Mononuclear cell (primary cell): ENCODE results near the gene RNF38. TPM values are rescaled to one million over a fixed set of nuclear protein-coding genes. Genes with fewer than 3 reads are reported as not detected.
"Not testable (repeated sequence)": the region's sequence is repeated elsewhere in the genome, so short reads cannot be mapped to it uniquely, and the experiment has no call there.

Experiments
- H3K27me3 ChIP-seq: 2 replicates; pipeline ENCODE4 v1.6.0; 2011; ENCODE audit warnings: low read length, control low read depth; ENCODE audit not compliant: insufficient read depth
- H3K4me1 ChIP-seq: 2 replicates; pipeline ENCODE4 v1.5.1; 2011; ENCODE audit warnings: mild to moderate bottlenecking, low read length, control low read depth; ENCODE audit not compliant: insufficient read depth
- H3K4me3 ChIP-seq: 2 replicates; pipeline ENCODE4 v1.5.1; 2011; ENCODE audit warnings: mild to moderate bottlenecking, low read length, moderate library complexity
- H3K9me3 ChIP-seq: 2 replicates; pipeline ENCODE4 v1.5.1; 2011; ENCODE audit warnings: low read depth, mild to moderate bottlenecking, control low read depth, low read length
- total RNA-seq: library from RNA; depleted of rRNA; stranded (reverse); fragments of >200 nt; gene quantifications from one replicate; pipeline ENCODE4 v1.2.3, GENCODE V29; 2012

RNF38 gene
- total RNA-seq, 1 donor, result 71.8 TPM

GRCh38 chr9:36424289-36425055 lies 24.4 kb upstream of the RNF38 start:
- H3K27me3 ChIP-seq, result no peaks in the 10 kb centered on the region
- peaks cover 4% of the 10 kb centered on the region for H3K4me1 ChIP-seq
- no peaks in the 10 kb centered on the region for H3K9me3 ChIP-seq
- H3K4me3 ChIP-seq, result no peak overlapping the region

GRCh38 chr9:36423206-36423605 lies 23.1 kb upstream of the RNF38 start:
- H3K4me3 ChIP-seq, result no peak overlapping the region
- no peaks in the 10 kb centered on the region for H3K9me3 ChIP-seq
- H3K27me3 ChIP-seq, result no peaks in the 10 kb centered on the region
- H3K4me1 ChIP-seq, result peaks cover 4% of the 10 kb centered on the region

- Histone ChIP-seq H3K9me3 (no peaks in the 10 kb centered on the region), H3K4me1 (no peaks in the 10 kb centered on the region), H3K4me3 (no peak overlapping the region), H3K27me3 (no peaks in the 10 kb centered on the region)
These were observed 16.8 kb upstream of the RNF38 start for GRCh38 chr9:36416890-36417289.

- H3K27me3 ChIP-seq, result no peaks in the 10 kb centered on the region
- no peaks in the 10 kb centered on the region for H3K9me3 ChIP-seq
- no peaks in the 10 kb centered on the region for H3K4me1 ChIP-seq
- H3K4me3 ChIP-seq, result no peak overlapping the region
These were observed 15.9 kb upstream of the RNF38 start for GRCh38 chr9:36415822-36416525.

GRCh38 chr9:36411410-36411809 lies 11.3 kb upstream of the RNF38 start:
- H3K27me3 ChIP-seq, H3K4me1 ChIP-seq, H3K4me3 ChIP-seq, H3K9me3 ChIP-seq: not testable (repeated sequence)

GRCh38 chr9:36409076-36409475 lies 9.0 kb upstream of the RNF38 start:
- not testable (repeated sequence) for H3K27me3 ChIP-seq, H3K4me3 ChIP-seq, H3K9me3 ChIP-seq, H3K4me1 ChIP-seq

DNA sequence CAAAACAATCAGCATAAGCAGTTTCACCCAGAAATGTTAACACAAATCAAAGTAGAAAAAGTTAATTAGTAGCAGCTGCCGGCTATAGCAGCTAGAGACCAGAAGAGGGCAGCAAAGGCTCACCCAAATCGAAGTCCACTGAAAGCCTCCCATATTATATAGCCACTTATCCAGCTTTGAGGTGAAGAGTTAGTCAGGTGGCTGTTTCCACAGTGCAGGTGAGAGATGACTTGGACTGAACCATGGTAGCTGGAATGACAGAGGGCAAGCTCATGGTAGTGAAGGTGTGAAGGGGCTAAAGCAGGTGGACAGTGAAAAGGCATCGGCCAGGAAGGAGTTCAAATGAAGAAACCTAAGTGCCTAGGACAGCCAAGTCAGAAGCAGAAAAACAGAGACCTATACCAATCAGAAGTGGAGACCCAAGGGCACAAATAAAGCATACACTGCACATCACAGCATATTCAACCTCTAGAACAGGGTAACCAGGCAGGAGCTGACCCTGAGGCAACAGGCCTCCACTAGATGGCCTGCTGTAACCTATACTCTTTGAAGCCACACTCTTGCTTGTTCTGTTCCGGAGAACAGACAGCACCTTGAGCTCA lies 7.2 kb upstream of the RNF38 start:
- Histone ChIP-seq H3K4me1 (peaks cover 4% of the 10 kb centered on the region), H3K27me3 (no peaks in the 10 kb centered on the region), H3K9me3 (no peaks in the 10 kb centered on the region), H3K4me3 (no peak overlapping the region)

DNA sequence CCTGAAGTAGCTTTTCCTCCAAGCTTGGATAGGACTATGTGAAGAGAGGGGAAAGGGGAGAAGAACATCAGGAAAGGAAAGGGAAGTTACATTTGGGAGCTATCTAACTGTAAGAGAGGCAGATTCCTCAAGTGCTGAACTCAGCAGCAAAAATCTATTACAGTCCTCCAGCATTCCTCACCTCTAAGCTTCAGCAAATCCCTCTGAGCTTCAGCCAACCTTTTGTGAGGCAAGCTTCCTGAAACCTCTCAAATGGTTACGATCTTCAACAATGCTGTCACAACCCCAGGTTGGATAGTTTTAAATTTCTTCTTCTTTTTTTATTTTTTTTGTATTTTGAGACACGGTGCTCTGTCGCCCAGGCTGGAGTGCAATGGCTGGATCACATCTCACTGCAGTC lies 2.5 kb upstream of the RNF38 start:
- Histone ChIP-seq H3K4me1 (peaks cover 20% of the 10 kb centered on the region), H3K9me3 (no peaks in the 10 kb centered on the region), H3K27me3 (no peaks in the 10 kb centered on the region), H3K4me3 (no peak overlapping the region)

- Histone ChIP-seq H3K27me3 (no peaks in the 10 kb centered on the region), H3K4me3 (no peak overlapping the region)
These were observed 1.9 kb upstream of the RNF38 start for GRCh38 chr9:36401897-36402480.

DNA sequence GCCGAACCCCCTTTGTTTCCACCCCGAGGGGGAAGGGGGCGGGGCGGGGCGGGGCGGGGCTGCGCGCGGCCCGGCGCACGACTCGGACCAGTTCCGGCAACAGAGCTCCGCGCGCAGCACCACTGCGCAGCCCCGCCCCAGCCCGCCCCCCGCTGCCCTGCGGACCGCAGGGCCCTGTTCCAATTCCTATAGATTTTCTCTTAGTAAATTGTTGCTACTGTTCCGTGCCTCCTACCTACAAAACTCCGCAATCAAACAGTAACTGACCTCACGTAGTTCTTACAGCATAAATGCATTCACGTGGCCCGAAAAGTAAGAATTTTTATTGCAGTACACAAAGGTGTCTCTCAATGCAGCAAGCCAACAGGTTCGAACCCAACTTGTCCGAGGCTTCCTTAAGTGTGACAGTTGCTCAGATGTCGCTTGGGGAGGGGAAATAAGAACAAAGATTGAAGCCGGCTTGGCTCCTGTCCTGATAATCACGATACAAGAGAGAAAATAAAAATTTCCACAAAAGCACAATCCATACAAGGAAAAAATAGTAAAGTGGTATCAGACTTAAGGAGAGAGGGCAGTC lies 1.2 kb upstream of the RNF38 start:
- peaks cover 27% of the 10 kb centered on the region for H3K4me1 ChIP-seq
- peak overlapping the region; percentile 82 for H3K4me3 ChIP-seq
- H3K9me3 ChIP-seq, result no peaks in the 10 kb centered on the region
- no peaks in the 10 kb centered on the region for H3K27me3 ChIP-seq

More at GRCh38 chr9:36401897-36402480, 1.9 kb upstream of the RNF38 start:
- Histone ChIP-seq H3K9me3 (no peaks in the 10 kb centered on the region), H3K4me1 (peaks cover 22% of the 10 kb centered on the region)

DNA sequence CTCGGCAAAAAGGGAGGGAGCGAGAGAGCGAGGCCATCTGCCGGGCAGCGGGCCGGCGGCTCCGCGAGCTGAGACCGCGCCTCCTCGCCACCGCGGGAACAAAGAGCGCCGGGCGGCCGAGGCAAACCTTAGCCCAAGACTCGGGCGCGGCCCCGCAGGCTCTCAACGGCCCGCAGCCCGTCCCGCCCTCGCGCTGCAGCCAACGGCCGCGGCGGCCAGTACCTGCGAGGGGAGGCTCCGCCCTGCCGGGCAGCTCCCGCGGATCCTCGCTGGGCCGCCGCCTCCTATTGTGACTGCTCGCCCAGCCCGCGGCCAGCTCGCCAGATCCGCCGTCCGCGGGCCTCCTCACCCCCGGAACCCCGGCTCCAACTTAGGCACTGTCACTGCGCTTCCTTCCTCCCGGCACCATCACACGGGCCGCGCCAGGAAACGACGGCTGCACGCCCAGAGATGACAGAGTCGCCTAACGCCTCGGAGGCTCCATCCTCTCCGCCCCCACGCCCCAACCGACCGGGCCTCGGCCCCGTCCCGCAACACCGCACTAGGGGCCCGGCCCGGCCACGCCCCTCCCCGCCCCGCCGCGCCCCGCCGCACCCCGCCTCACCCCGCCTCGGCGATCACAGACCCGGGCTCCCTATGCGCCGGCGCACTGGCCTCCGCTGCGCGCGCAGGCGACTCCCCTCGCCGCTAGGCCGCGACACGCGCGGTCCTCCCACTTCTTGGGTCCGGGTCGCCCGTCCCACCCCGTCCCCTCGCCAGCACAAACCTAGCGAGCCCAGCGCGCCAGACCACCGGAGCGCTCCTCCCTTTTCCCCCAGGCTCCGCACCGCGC lies 479 bp upstream of the RNF38 start:
- H3K4me3 ChIP-seq, result peak overlapping the region; percentile 82
- peaks cover 29% of the 10 kb centered on the region for H3K4me1 ChIP-seq
- no peaks in the 10 kb centered on the region for H3K27me3 ChIP-seq
- no peaks in the 10 kb centered on the region for H3K9me3 ChIP-seq

DNA sequence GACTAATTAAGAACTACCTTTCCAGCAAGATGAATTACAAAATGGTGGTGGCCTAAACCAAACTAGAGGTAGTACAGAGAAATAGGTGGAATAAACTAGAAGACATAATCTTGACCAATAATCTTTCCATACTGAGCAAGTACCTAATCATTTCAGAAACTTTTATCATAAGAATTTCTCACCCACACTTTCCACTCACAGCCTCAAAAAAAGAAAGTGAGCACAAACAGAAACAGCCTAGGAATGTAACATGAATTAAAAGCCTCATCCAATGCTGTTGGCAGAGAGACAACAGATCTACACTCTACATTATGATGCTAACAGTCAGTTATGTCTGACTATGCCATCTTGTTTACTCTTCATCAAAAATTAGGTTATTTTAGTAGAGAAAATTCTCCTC lies 1.3 kb downstream of the RNF38 start:
- peaks cover 29% of the 10 kb centered on the region for H3K4me1 ChIP-seq
- no peak overlapping the region for H3K4me3 ChIP-seq
- no peaks in the 10 kb centered on the region for H3K9me3 ChIP-seq
- no peaks in the 10 kb centered on the region for H3K27me3 ChIP-seq

- H3K9me3 ChIP-seq, result no peaks in the 10 kb centered on the region
- H3K4me1 ChIP-seq, result peaks cover 29% of the 10 kb centered on the region
- no peaks in the 10 kb centered on the region for H3K27me3 ChIP-seq
These were observed 3.1 kb downstream of the RNF38 start for GRCh38 chr9:36396985-36397384.

GRCh38 chr9:36392489-36392888 lies 7.6 kb downstream of the RNF38 start:
- H3K4me1 ChIP-seq, result peaks cover 19% of the 10 kb centered on the region

More at GRCh38 chr9:36396985-36397384, 3.1 kb downstream of the RNF38 start:
- no peak overlapping the region for H3K4me3 ChIP-seq

More at GRCh38 chr9:36392489-36392888, 7.6 kb downstream of the RNF38 start:
- Histone ChIP-seq H3K9me3 (no peaks in the 10 kb centered on the region), H3K27me3 (no peaks in the 10 kb centered on the region), H3K4me3 (no peak overlapping the region)
